ENCODE measurements around the gene KCNG2. TPM values are rescaled to one million over a fixed set of nuclear protein-coding genes. Genes with fewer than 3 reads are reported as not detected.
"Not testable (repeated sequence)": the region's sequence is repeated elsewhere in the genome, so short reads cannot be mapped to it uniquely, and the experiment has no call there.

KCNG2 gene
- total RNA-seq, 1 donor, result not detected

DNA sequence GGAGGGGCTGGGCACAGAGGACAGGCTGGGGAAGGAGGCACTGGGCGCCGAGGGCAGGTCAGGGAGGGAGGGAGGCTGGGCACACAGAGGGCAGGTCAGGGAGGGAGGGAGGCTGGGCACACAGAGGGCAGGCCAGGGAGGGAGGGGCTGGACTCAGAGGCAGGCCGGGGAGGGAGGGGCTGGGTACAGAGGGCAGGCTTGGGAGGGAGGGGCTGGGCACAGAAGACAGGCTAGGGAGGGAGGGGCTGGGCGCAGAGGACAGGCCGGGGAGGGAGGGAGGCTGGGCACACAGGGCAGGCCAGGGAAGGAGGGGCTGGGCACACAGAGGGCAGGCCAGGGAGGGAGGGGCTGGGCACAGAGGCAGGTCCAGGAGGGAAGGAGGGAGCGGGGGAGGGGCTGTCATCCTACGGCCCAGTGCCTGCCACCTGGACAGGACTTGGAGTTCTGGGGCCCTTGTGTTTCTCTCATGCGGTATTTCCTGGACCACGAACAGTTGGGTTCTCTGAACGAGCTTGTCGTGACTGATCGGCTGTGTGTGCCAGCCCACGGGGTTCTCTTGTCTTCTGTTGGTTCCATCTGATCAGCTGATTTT is 46.7 kb upstream of the KCNG2 start:
- Histone ChIP-seq H3K4me1 (ENCODE audit: insufficient read depth, low read length) (no peaks in the 10 kb centered on the region), H3K4me3 (ENCODE audit: insufficient read depth, low read length) (no peak overlapping the region), H3K79me2 (ENCODE audit: insufficient read depth, low read length) (no peaks in the 10 kb centered on the region), H3K4me2 (ENCODE audit: insufficient read depth, low read length) (no peak overlapping the region), H3K9me3 (ENCODE audit: low read depth, low read length) (no peaks in the 10 kb centered on the region), H3K27ac (ENCODE audit: low read depth, low read length) (no peak overlapping the region), H3K36me3 (ENCODE audit: insufficient read depth, low read length) (peaks cover 19% of the 10 kb centered on the region), H3K27me3 (ENCODE audit: insufficient read depth, low read length) (no peaks in the 10 kb centered on the region), H4K20me1 (ENCODE audit: insufficient read depth, low read length) (peaks cover 4% of the 10 kb centered on the region), H2AFZ (ENCODE audit: low read length) (no peak overlapping the region)
- DNase-seq (ENCODE audit: insufficient read length, low spot score, missing footprints), result peak; percentile 85
- TF ChIP-seq, protein P1, sequence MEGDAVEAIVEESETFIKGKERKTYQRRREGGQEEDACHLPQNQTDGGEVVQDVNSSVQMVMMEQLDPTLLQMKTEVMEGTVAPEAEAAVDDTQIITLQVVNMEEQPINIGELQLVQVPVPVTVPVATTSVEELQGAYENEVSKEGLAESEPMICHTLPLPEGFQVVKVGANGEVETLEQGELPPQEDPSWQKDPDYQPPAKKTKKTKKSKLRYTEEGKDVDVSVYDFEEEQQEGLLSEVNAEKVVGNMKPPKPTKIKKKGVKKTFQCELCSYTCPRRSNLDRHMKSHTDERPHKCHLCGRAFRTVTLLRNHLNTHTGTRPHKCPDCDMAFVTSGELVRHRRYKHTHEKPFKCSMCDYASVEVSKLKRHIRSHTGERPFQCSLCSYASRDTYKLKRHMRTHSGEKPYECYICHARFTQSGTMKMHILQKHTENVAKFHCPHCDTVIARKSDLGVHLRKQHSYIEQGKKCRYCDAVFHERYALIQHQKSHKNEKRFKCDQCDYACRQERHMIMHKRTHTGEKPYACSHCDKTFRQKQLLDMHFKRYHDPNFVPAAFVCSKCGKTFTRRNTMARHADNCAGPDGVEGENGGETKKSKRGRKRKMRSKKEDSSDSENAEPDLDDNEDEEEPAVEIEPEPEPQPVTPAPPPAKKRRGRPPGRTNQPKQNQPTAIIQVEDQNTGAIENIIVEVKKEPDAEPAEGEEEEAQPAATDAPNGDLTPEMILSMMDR (IDR thresholded peaks at IDR 0.05; ENCODE audit: extremely low read depth, low read depth, low read length), result no peak

DNA sequence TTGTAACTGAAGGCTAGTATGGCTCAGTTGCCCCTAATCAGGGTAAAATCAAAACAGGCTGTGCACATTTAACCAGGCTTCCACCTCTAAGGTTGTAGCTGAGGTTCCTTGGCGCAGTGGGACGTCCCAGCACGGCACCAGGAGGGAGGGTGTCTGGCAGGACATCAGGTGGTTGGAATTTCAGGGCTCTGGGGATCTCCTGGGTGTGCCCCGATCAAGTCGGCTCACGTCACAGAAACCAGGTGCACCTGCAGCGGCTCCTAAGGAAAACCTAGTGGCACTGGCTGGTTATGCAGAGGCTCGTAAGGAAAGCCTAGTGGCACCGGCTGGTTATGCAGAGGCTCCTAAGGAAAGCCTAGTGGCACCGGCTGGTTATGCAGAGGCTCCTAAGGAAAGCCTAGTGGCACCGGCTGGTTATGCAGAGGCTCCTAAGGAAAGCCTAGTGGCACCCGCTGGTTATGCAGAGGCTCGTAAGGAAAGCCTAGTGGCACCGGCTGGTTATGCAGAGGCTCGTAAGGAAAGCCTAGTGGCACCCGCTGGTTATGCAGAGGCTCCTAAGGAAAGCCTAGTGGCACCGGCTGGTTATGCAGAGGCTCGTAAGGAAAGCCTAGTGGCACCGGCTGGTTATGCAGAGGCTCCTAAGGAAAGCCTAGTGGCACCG is 45.7 kb upstream of the KCNG2 start:
- not testable (repeated sequence) for H3K4me2 ChIP-seq (ENCODE audit: insufficient read depth, low read length)
- TF ChIP-seq, protein P1 (IDR thresholded peaks at IDR 0.05; ENCODE audit: extremely low read depth, low read depth, low read length), result peak; percentile 22

DNA sequence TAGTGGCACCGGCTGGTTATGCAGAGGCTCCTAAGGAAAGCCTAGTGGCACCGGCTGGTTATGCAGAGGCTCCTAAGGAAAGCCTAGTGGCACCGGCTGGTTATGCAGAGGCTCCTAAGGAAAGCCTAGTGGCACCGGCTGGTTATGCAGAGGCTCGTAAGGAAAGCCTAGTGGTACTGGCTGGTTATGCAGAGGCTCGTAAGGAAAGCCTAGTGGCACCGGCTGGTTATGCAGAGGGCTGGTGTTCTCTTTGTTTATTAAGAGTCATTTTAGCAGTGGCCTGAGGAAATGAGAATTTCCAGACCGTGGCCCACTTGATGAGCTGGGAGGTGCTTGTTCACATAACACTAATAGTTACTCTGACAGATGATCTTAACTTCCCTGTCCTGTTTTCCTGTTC is 44.8 kb upstream of the KCNG2 start:
- not testable (repeated sequence) for H3K4me3 ChIP-seq (ENCODE audit: insufficient read depth, low read length); H3K27ac ChIP-seq (ENCODE audit: low read depth, low read length); H3K4me2 ChIP-seq (ENCODE audit: insufficient read depth, low read length); H3K4me1 ChIP-seq (ENCODE audit: insufficient read depth, low read length); H3K79me2 ChIP-seq (ENCODE audit: insufficient read depth, low read length); H2AFZ ChIP-seq (ENCODE audit: low read length); H3K27me3 ChIP-seq (ENCODE audit: insufficient read depth, low read length); H3K9me3 ChIP-seq (ENCODE audit: low read depth, low read length); DNase-seq (ENCODE audit: insufficient read length, low spot score, missing footprints); H4K20me1 ChIP-seq (ENCODE audit: insufficient read depth, low read length)
- H3K36me3 ChIP-seq (ENCODE audit: insufficient read depth, low read length), result peaks cover 15% of the 10 kb centered on the region

More for the DNA sequence above, 45.7 kb upstream of the KCNG2 start:
- DNase-seq (ENCODE audit: insufficient read length, low spot score, missing footprints), result peak; percentile 82
- not testable (repeated sequence) for H3K27ac ChIP-seq (ENCODE audit: low read depth, low read length); H3K79me2 ChIP-seq (ENCODE audit: insufficient read depth, low read length); H4K20me1 ChIP-seq (ENCODE audit: insufficient read depth, low read length); H3K27me3 ChIP-seq (ENCODE audit: insufficient read depth, low read length); H3K4me1 ChIP-seq (ENCODE audit: insufficient read depth, low read length); H2AFZ ChIP-seq (ENCODE audit: low read length); H3K4me3 ChIP-seq (ENCODE audit: insufficient read depth, low read length); H3K9me3 ChIP-seq (ENCODE audit: low read depth, low read length)
- peaks cover 16% of the 10 kb centered on the region for H3K36me3 ChIP-seq (ENCODE audit: insufficient read depth, low read length)

DNA sequence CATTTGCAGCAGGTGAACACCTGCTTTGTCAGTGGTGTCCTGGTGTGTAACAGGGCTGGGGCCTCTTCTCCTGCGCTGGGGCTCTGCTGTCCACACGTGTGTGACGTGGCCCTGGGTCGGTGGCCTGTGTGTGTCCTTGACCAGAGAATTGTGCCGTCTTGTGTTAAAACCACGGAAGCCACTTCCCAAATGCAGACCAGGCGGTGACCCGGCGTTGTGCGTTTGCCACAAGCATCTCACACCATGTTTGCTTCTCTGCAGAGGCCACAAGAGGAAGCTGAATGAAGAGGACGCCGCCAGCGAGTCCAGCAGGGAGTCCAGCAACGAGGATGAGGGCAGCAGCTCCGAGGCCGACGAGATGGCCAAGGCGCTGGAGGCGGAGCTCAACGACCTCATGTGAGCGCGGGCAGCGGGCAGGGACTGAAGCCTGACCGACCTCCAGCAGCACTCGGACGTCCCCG is 44.3 kb upstream of the KCNG2 start:
- H3K4me1 ChIP-seq (ENCODE audit: insufficient read depth, low read length), result no peaks in the 10 kb centered on the region
- no peak overlapping the region for H3K4me2 ChIP-seq (ENCODE audit: insufficient read depth, low read length)
- H3K4me3 ChIP-seq (ENCODE audit: insufficient read depth, low read length), result no peak overlapping the region
- no peaks in the 10 kb centered on the region for H3K27me3 ChIP-seq (ENCODE audit: insufficient read depth, low read length)
- peaks cover 15% of the 10 kb centered on the region for H3K36me3 ChIP-seq (ENCODE audit: insufficient read depth, low read length)
- H3K9me3 ChIP-seq (ENCODE audit: low read depth, low read length), result no peaks in the 10 kb centered on the region
- peak; percentile 67 for DNase-seq (ENCODE audit: insufficient read length, low spot score, missing footprints)
- no peaks in the 10 kb centered on the region for H3K79me2 ChIP-seq (ENCODE audit: insufficient read depth, low read length)
- peaks cover 4% of the 10 kb centered on the region for H4K20me1 ChIP-seq (ENCODE audit: insufficient read depth, low read length)
- TF ChIP-seq, protein P1 (IDR thresholded peaks at IDR 0.05; ENCODE audit: extremely low read depth, low read depth, low read length), result no peak
- no peak overlapping the region for H2AFZ ChIP-seq (ENCODE audit: low read length)
- no peak overlapping the region for H3K27ac ChIP-seq (ENCODE audit: low read depth, low read length)
